HepG2 (cell line): ENCODE results near the gene RAP2A. TPM values are rescaled to one million over a fixed set of nuclear protein-coding genes. Genes with fewer than 3 reads are reported as not detected.

Source experiments
- ATAC-seq: fragments of 200-7000 bp; cut with Tn5 transposase; 3 replicates; pipeline ENCODE4 v1.9.1; 2020; ENCODE audit warnings: mild to moderate bottlenecking, moderate library complexity
- BruUV-seq: library from RNA; stranded (reverse); fragments of 400-500 nt; replicated peaks from 2 replicates; lab custom pipeline; 2021; lab: Mats Ljungman, UMichigan
- CTCF ChIA-PET: fragments of 300-600 bp; formaldehyde crosslinking; extraction: SDS; loops from one replicate; lab custom pipeline; 2021; ENCODE audit warnings: low total read pairs, inconsistent platforms, low intra/inter-chr PET ratio; lab: Yijun Ruan, JAX
- POLR2A ChIA-PET: fragments of 350-600 bp; sonication (Branson Sonifier 250); formaldehyde crosslinking; loops from one replicate; lab custom pipeline; 2020; ENCODE audit warnings: antibody characterized with exemption, inconsistent platforms; lab: Yijun Ruan, JAX
- DNase-seq: peaks from one replicate; pipeline ENCODE4 v3.0.0-alpha.2; 2015; ENCODE audit warnings: low spot score
- FAIRE-seq: peaks from 3 replicates; lab custom pipeline; 2011; peaks lifted over from hg19 to GRCh38; lab: Jason Lieb, UNC
- H2AFZ ChIP-seq: one replicate; pipeline ENCODE4 v1.6.1; 2011; ENCODE audit warnings: low read length, inconsistent platforms
- H3K27ac ChIP-seq: fragments of 300-600 bp; 3 replicates; pipeline ENCODE4 v1.8.0; 2011; ENCODE audit warnings: mixed run types, mild to moderate bottlenecking, mixed read lengths, low read length, inconsistent platforms; ENCODE audit not compliant: insufficient read depth; ENCODE audit errors: extremely low read length
- H3K27me3 ChIP-seq, 2 experiments: fragments of 200-600 bp in 1 of 2; 2 replicates in 1 of 2; 3 replicates in 1 of 2; pipeline versions ENCODE4 v1.6.0 to v1.8.0; 2011; ENCODE audit warnings: low read length in 2 of 2, mild to moderate bottlenecking in 2 of 2, moderate library complexity in 2 of 2, inconsistent platforms in 1 of 2; ENCODE audit not compliant: insufficient read depth in 2 of 2, control insufficient read depth in 1 of 2
- H3K36me3 ChIP-seq, 2 experiments: fragments of 200-600 bp in 1 of 2; replicated peaks in 1 of 2; 2 replicates in 1 of 2; 3 replicates in 1 of 2; pipeline versions ENCODE4 v1.5.1 to v1.8.0; 2011; ENCODE audit warnings: low read length in 2 of 2, inconsistent platforms in 1 of 2; ENCODE audit not compliant: insufficient read depth in 2 of 2, control insufficient read depth in 1 of 2
- H3K4me1 ChIP-seq: 2 replicates; pipeline ENCODE4 v1.5.1; 2012; ENCODE audit warnings: low read length, inconsistent platforms; ENCODE audit not compliant: insufficient read depth
- H3K4me2 ChIP-seq: 2 replicates; pipeline ENCODE4 v1.6.0; 2011; ENCODE audit warnings: low read depth, low read length, inconsistent platforms
- H3K4me3 ChIP-seq, 3 experiments: fragments of 200-600 bp in 1 of 3; sonication (generic), shearing (Covaris generic) in 1 of 3; replicated peaks in 1 of 3; 2 replicates each; pipeline ENCODE4 v1.5.1; 2011 to 2016; ENCODE audit warnings: low read length in 3 of 3, inconsistent platforms in 2 of 3, low read depth in 2 of 3, mild to moderate bottlenecking in 2 of 3, control low read depth in 1 of 3, mixed read lengths in 1 of 3; ENCODE audit not compliant: insufficient read depth in 1 of 3
- H3K79me2 ChIP-seq: one replicate; pipeline ENCODE4 v1.6.1; 2011; ENCODE audit warnings: low read length, inconsistent platforms; ENCODE audit not compliant: insufficient read depth
- H3K9ac ChIP-seq: 2 replicates; pipeline ENCODE4 v1.6.0; 2011; ENCODE audit warnings: mild to moderate bottlenecking, low read depth, low read length, inconsistent platforms; ENCODE audit not compliant: insufficient read depth
- H3K9me3 ChIP-seq: 2 replicates; pipeline ENCODE4 v1.5.1; 2012; ENCODE audit warnings: mild to moderate bottlenecking, low read length
- H4K20me1 ChIP-seq: 2 replicates; pipeline ENCODE4 v1.6.0; 2011; ENCODE audit warnings: inconsistent platforms, mild to moderate bottlenecking, low read length, moderate library complexity; ENCODE audit not compliant: insufficient read depth
- AKAP8 ChIP-seq: sonication (generic); formaldehyde crosslinking; IDR thresholded peaks from 2 replicates; pipeline ENCODE4 v1.5.1; 2020; ENCODE audit warnings: mild to moderate bottlenecking, missing genetic modification reagents
- HOXA9 ChIP-seq: sonication (generic); formaldehyde crosslinking; IDR thresholded peaks from 2 replicates; pipeline ENCODE4 v1.8.1; 2022; ENCODE audit warnings: missing genetic modification reagents, mild to moderate bottlenecking, moderate library complexity, borderline replicate concordance
- IRX3 ChIP-seq: sonication (generic); formaldehyde crosslinking; IDR thresholded peaks from 2 replicates; pipeline ENCODE4 v1.8.1; 2023; ENCODE audit warnings: mild to moderate bottlenecking, low read depth, missing genetic modification reagents, borderline replicate concordance
- JUNB ChIP-seq: sonication (generic); formaldehyde crosslinking; IDR thresholded peaks from 2 replicates; pipeline ENCODE4 v1.8.0; 2022; ENCODE audit warnings: missing genetic modification reagents, mild to moderate bottlenecking, borderline replicate concordance
- ONECUT2 ChIP-seq: sonication (generic); formaldehyde crosslinking; IDR thresholded peaks from 2 replicates; pipeline ENCODE4 v1.4.0; 2020; ENCODE audit warnings: missing genetic modification reagents
- SMC3 ChIP-seq: IDR thresholded peaks from 2 replicates; pipeline ENCODE4 v1.6.1; 2011; ENCODE audit warnings: low read length, improper control_type of control experiment
- STAG1 ChIP-seq: sonication (generic); formaldehyde crosslinking; IDR thresholded peaks from 2 replicates; pipeline ENCODE4 v1.4.0; 2020; ENCODE audit warnings: missing genetic modification reagents
- STAT5B ChIP-seq: sonication (generic); formaldehyde crosslinking; IDR thresholded peaks from 2 replicates; pipeline ENCODE4 v1.4.0; 2020; ENCODE audit warnings: missing genetic modification reagents
- ZNF17 ChIP-seq: sonication (generic); formaldehyde crosslinking; IDR thresholded peaks from 2 replicates; pipeline ENCODE4 v1.5.0; 2020; ENCODE audit warnings: mild to moderate bottlenecking, missing genetic modification reagents
- ZNF225 ChIP-seq: sonication (generic); formaldehyde crosslinking; IDR thresholded peaks from 2 replicates; pipeline ENCODE4 v1.4.0; 2020; ENCODE audit warnings: mild to moderate bottlenecking, missing genetic modification reagents
- ZNF430 ChIP-seq: sonication (generic); formaldehyde crosslinking; IDR thresholded peaks from 2 replicates; pipeline ENCODE4 v1.9.0; 2021; ENCODE audit warnings: mild to moderate bottlenecking, missing genetic modification reagents
- ZNF749 ChIP-seq: sonication (generic); formaldehyde crosslinking; IDR thresholded peaks from 2 replicates; pipeline ENCODE4 v1.8.0; 2022; ENCODE audit warnings: mild to moderate bottlenecking, missing genetic modification reagents, moderate library complexity, borderline replicate concordance
- ZSCAN22 ChIP-seq: sonication (generic); formaldehyde crosslinking; IDR thresholded peaks from 2 replicates; pipeline ENCODE4 v1.4.0; 2020; ENCODE audit warnings: mild to moderate bottlenecking, missing genetic modification reagents
- WGBS: methylation state at CpG from one replicate; pipeline ENCODE4 v1.1.6; 2017; ENCODE audit warnings: low lambda C conversion rate; 5-methylcytosine and 5-hydroxymethylcytosine counted together
- in situ Hi-C: cut with HindIII; loops from 2 replicates; pipeline ENCODE4 v1.10.0; 2017; ENCODE audit warnings: low pct_unique_long_range_greater_than_20kb; ENCODE audit not compliant: extremely low pct_ligation_motif_present
- intact Hi-C: fragments of 100-400 bp; cut with micrococcal nuclease; formaldehyde crosslinking; loops from one replicate; pipeline ENCODE4 v1.10.0; 2022; ENCODE audit not compliant: unreplicated experiment
- polyA plus RNA-seq, 8 experiments: library from polyadenylated mRNA; depleted of rRNA in 3 of 8; stranded (reverse) in 7 of 8; unstranded in 1 of 8; fragments of >200 nt; fragmentation: Illumina TruSeq in 4 of 8; extraction: Trizol in 4 of 8; gene quantifications; 2 replicates each; pipeline versions ENCODE4 v1.2.1 to v1.2.3, GENCODE V29; 2011 to 2016; ENCODE audit warnings: low read depth in 4 of 8, missing spikeins in 1 of 8, mixed read lengths in 1 of 8; ENCODE audit not compliant: insufficient read depth in 1 of 8
- total RNA-seq, 5 experiments: library from RNA; depleted of rRNA; stranded (reverse); fragments of >200 nt; fragmentation: Illumina TruSeq; extraction: Trizol; gene quantifications; 2 replicates each; pipeline ENCODE4 v1.2.3, GENCODE V29; 2016; ENCODE audit warnings: low read depth in 1 of 5
- TF ChIP-seq, protein P1 (sequence below): sonication (generic); formaldehyde crosslinking; IDR thresholded peaks from 2 replicates; pipeline ENCODE4 v1.8.0; 2022; ENCODE audit warnings: mild to moderate bottlenecking, missing genetic modification reagents; ENCODE audit not compliant: insufficient replicate concordance
- TF ChIP-seq, protein P2 (sequence below): sonication (generic); formaldehyde crosslinking; IDR thresholded peaks from 2 replicates; pipeline ENCODE4 v1.8.0; 2022; ENCODE audit warnings: mild to moderate bottlenecking, missing genetic modification reagents
- TF ChIP-seq, protein P3 (sequence below): sonication (generic); formaldehyde crosslinking; IDR thresholded peaks from 2 replicates; pipeline ENCODE4 v1.4.0; 2020; ENCODE audit warnings: mild to moderate bottlenecking, missing genetic modification reagents
- TF ChIP-seq, protein P4 (sequence below): sonication (generic); formaldehyde crosslinking; IDR thresholded peaks from 2 replicates; pipeline ENCODE4 v1.5.0; 2020; ENCODE audit warnings: mild to moderate bottlenecking, missing genetic modification reagents, moderate library complexity

The RAP2A gene
- total and polyA plus RNA-seq, 2 of the 13 experiments (the other 11 are each of a cell fraction or from before 2014, with no cell fraction given): 9.9 to 23.1 TPM

DNA sequence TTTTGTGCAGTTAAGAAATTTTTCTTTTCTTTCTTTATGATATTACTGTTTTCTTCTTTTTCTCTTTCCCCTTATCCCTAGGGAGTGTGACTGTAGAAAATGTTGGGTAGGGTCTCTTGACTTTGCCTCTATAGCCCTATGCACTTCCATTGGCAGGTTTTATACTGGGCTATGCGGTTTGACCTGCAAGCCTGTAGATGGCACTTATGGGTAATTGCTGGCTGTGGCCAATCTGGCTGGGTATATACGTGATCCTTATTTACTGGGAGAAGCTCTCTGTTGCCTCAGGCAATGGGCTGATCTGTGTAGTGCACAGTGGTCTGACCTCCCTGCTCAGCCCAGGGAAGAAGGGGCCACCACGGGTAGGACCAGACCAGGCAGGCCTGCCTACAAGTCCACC, 78.8 kb downstream of the RAP2A start:
- no peaks in the 10 kb centered on the region for H3K4me1 ChIP-seq
- H3K4me3 ChIP-seq: no peak overlapping the region
- ATAC-seq (peak; percentile 85), DNase-seq (peak; percentile 21), FAIRE-seq (no peak)
- no peak overlapping the region for H2AFZ ChIP-seq
- no peaks in the 10 kb centered on the region for H3K36me3 ChIP-seq
- TF ChIP-seq, protein P1, sequence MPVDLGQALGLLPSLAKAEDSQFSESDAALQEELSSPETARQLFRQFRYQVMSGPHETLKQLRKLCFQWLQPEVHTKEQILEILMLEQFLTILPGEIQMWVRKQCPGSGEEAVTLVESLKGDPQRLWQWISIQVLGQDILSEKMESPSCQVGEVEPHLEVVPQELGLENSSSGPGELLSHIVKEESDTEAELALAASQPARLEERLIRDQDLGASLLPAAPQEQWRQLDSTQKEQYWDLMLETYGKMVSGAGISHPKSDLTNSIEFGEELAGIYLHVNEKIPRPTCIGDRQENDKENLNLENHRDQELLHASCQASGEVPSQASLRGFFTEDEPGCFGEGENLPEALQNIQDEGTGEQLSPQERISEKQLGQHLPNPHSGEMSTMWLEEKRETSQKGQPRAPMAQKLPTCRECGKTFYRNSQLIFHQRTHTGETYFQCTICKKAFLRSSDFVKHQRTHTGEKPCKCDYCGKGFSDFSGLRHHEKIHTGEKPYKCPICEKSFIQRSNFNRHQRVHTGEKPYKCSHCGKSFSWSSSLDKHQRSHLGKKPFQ (CRISPR knock-in tag): no peak
- TF ChIP-seq ZNF430 (no peak), JUNB (CRISPR knock-in tag) (no peak), STAT5B (CRISPR knock-in tag) (no peak), ONECUT2 (CRISPR knock-in tag) (no peak), STAG1 (CRISPR knock-in tag) (peak; percentile 46), IRX3 (no peak), ZSCAN22 (CRISPR knock-in tag) (no peak), ZNF749 (CRISPR knock-in tag) (no peak), HOXA9 (no peak), ZNF17 (no peak), SMC3 (peak; percentile 9; the same call in 1 of the 2 replicates), ZNF225 (CRISPR knock-in tag) (no peak), AKAP8 (CRISPR knock-in tag) (no peak)
- TF ChIP-seq, protein P2, sequence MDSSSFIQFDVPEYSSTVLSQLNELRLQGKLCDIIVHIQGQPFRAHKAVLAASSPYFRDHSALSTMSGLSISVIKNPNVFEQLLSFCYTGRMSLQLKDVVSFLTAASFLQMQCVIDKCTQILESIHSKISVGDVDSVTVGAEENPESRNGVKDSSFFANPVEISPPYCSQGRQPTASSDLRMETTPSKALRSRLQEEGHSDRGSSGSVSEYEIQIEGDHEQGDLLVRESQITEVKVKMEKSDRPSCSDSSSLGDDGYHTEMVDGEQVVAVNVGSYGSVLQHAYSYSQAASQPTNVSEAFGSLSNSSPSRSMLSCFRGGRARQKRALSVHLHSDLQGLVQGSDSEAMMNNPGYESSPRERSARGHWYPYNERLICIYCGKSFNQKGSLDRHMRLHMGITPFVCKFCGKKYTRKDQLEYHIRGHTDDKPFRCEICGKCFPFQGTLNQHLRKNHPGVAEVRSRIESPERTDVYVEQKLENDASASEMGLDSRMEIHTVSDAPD (CRISPR knock-in tag): no peak
- TF ChIP-seq, protein P3, sequence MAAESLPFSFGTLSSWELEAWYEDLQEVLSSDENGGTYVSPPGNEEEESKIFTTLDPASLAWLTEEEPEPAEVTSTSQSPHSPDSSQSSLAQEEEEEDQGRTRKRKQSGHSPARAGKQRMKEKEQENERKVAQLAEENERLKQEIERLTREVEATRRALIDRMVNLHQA (CRISPR knock-in tag): no peak
- TF ChIP-seq, protein P4, sequence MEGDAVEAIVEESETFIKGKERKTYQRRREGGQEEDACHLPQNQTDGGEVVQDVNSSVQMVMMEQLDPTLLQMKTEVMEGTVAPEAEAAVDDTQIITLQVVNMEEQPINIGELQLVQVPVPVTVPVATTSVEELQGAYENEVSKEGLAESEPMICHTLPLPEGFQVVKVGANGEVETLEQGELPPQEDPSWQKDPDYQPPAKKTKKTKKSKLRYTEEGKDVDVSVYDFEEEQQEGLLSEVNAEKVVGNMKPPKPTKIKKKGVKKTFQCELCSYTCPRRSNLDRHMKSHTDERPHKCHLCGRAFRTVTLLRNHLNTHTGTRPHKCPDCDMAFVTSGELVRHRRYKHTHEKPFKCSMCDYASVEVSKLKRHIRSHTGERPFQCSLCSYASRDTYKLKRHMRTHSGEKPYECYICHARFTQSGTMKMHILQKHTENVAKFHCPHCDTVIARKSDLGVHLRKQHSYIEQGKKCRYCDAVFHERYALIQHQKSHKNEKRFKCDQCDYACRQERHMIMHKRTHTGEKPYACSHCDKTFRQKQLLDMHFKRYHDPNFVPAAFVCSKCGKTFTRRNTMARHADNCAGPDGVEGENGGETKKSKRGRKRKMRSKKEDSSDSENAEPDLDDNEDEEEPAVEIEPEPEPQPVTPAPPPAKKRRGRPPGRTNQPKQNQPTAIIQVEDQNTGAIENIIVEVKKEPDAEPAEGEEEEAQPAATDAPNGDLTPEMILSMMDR: peak; percentile 50
- in situ Hi-C loops: no loop called here
- H3K27ac ChIP-seq: no peak overlapping the region
- H3K9me3 ChIP-seq: peaks cover 6% of the 10 kb centered on the region; the same call in 1 of the 2 replicates
- H3K9ac ChIP-seq: no peak overlapping the region
- POLR2A ChIA-PET: no interaction called here
- WGBS: 8% methylated on average over 2 of the region's 3 CpGs
- CTCF ChIA-PET: no interaction called here
- intact Hi-C loops: no loop called here
- no TSS peak for BruUV-seq
- no peak overlapping the region for H3K4me2 ChIP-seq
- H4K20me1 ChIP-seq: no peaks in the 10 kb centered on the region
- H3K27me3 ChIP-seq: no peaks in the 10 kb centered on the region; a peak in 1 of 5 replicates
- H3K79me2 ChIP-seq: no peaks in the 10 kb centered on the region
